ENCODE data around the gene SLC38A2.

DNA sequence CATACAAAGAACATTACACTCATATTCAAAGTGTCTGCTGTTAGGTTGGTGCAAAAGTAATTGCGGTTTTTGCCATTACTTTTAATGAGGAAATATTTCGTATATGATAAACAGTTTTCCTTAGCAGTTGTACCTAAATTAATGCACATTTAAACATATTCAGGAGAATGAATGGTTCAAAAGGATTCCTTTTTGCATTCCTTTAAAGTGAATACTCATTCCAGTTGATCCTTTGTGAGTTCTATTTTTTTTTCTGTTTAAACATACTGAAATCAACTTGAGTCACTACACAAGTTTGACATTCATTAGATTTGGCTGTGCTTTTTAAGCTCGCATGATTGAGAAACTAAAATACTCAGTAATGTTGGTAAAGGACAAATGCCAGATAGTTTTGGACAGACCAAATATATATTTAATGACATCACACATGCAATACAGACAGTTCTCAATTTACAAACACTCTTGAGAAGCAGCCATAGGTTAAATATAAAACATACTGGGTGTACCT lies 13.8 kb upstream of the SLC38A2 start:
- TF ChIP-seq, protein P1, sequence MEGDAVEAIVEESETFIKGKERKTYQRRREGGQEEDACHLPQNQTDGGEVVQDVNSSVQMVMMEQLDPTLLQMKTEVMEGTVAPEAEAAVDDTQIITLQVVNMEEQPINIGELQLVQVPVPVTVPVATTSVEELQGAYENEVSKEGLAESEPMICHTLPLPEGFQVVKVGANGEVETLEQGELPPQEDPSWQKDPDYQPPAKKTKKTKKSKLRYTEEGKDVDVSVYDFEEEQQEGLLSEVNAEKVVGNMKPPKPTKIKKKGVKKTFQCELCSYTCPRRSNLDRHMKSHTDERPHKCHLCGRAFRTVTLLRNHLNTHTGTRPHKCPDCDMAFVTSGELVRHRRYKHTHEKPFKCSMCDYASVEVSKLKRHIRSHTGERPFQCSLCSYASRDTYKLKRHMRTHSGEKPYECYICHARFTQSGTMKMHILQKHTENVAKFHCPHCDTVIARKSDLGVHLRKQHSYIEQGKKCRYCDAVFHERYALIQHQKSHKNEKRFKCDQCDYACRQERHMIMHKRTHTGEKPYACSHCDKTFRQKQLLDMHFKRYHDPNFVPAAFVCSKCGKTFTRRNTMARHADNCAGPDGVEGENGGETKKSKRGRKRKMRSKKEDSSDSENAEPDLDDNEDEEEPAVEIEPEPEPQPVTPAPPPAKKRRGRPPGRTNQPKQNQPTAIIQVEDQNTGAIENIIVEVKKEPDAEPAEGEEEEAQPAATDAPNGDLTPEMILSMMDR (IDR thresholded peaks at IDR 0.05; ENCODE audit: insufficient read depth, low read length, poor library complexity, severe bottlenecking) = no peak
- TF ChIP-seq EZH2phosphoT487 (conservative IDR thresholded peaks at IDR 0.05; ENCODE audit: low read length) = no peak

Data from SU-DHL-6 (cell line).